Measurements from ENCODE around the gene BCOR.

BCOR gene

GRCh38 chrX:40018041-40018440, 79.7 kb downstream of the BCOR start:
- Histone ChIP-seq H3K36me3 (no peaks in the 10 kb centered on the region), H3K27me3 (ENCODE audit: insufficient read depth, low read depth, severe bottlenecking) (peaks cover 39% of the 10 kb centered on the region), H3K9me3 (ENCODE audit: severe bottlenecking) (peaks cover 28% of the 10 kb centered on the region), H3K27ac (no peak overlapping the region), H3K4me3 (ENCODE audit: low read depth, low read length) (no peak overlapping the region)
- no peak for TF ChIP-seq CTCF (IDR thresholded peaks at IDR 0.05; ENCODE audit: low read depth, low read length)
- DNase-seq: no peak

DNA sequence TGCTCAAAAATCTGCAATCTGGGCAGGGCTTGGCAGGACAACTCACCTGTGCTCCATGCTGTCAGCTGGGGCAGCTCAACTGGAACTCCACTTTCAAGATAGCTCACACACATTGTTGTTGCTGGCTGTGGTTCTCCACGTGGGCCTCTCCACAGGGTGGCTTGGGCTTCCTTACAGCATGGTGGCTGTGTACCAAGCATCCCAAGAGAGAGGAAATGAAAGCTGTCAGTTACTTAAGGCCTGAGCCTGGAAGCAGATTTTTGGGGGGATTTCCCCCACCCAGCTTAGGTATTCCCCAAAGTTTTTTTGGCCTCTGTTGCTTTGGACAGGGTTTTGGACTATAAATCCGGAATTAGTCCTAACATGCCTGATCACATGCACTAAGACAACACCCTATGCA, 81.0 kb downstream of the BCOR start:
- Histone ChIP-seq H3K9me3 (ENCODE audit: severe bottlenecking) (peaks cover 26% of the 10 kb centered on the region), H3K36me3 (no peaks in the 10 kb centered on the region), H3K27me3 (ENCODE audit: insufficient read depth, low read depth, severe bottlenecking) (peaks cover 45% of the 10 kb centered on the region), H3K4me3 (ENCODE audit: low read depth, low read length) (no peak overlapping the region), H3K27ac (no peak overlapping the region)
- no peak for TF ChIP-seq CTCF (IDR thresholded peaks at IDR 0.05; ENCODE audit: low read depth, low read length)
- DNase-seq: no peak

DNA sequence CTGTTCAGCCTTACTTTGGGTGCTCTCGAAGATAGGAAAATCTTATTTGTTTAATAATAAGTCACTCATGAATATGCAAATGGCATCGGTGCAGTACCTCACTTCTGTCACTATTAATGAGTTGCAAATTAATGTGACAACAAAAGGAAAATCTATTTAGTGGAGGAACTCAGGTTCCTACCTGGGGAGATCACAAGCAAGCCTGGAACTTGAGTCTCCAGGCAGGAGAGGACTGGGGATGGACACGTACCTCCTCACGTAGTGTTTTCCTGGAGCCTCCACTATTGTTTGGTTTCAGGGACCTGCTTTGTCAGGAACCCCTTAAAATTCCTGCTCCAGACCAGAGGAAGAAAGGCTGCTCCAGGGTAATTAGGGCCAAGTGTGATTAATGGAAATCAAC, 82.1 kb downstream of the BCOR start:
- TF ChIP-seq CTCF (IDR thresholded peaks at IDR 0.05; ENCODE audit: low read depth, low read length): no peak
- no peak for DNase-seq
- H3K36me3 ChIP-seq: no peaks in the 10 kb centered on the region
- no peak overlapping the region; the same call in 1 of the 2 replicates for H3K4me3 ChIP-seq (ENCODE audit: low read depth, low read length)
- H3K27me3 ChIP-seq (ENCODE audit: insufficient read depth, low read depth, severe bottlenecking): peaks cover 54% of the 10 kb centered on the region
- peak overlapping the region; percentile 96 for H3K27ac ChIP-seq
- H3K9me3 ChIP-seq (ENCODE audit: severe bottlenecking): peaks cover 18% of the 10 kb centered on the region

GRCh38 chrX:40013266-40014195, 84.2 kb downstream of the BCOR start:
- Histone ChIP-seq H3K27me3 (ENCODE audit: insufficient read depth, low read depth, severe bottlenecking) (peaks cover 68% of the 10 kb centered on the region), H3K36me3 (no peaks in the 10 kb centered on the region), H3K4me3 (ENCODE audit: low read depth, low read length) (peak overlapping the region; percentile 51), H3K27ac (peak overlapping the region; percentile 96), H3K9me3 (ENCODE audit: severe bottlenecking) (peaks cover 16% of the 10 kb centered on the region)
- DNase-seq: peak; percentile 65
- no peak for TF ChIP-seq CTCF (IDR thresholded peaks at IDR 0.05; ENCODE audit: low read depth, low read length)

- peak overlapping the region; percentile 51 for H3K4me3 ChIP-seq (ENCODE audit: low read depth, low read length)
- peaks cover 70% of the 10 kb centered on the region for H3K27me3 ChIP-seq (ENCODE audit: insufficient read depth, low read depth, severe bottlenecking)
- no peak for DNase-seq
- TF ChIP-seq CTCF (IDR thresholded peaks at IDR 0.05; ENCODE audit: low read depth, low read length): no peak
- no peaks in the 10 kb centered on the region for H3K36me3 ChIP-seq
- peak overlapping the region; percentile 96 for H3K27ac ChIP-seq
- H3K9me3 ChIP-seq (ENCODE audit: severe bottlenecking): peaks cover 15% of the 10 kb centered on the region
Measured at GRCh38 chrX:40012868-40013265, 84.9 kb downstream of the BCOR start.

All from WERI-Rb-1 (cell line).